ENCODE measurements around the gene DNAJB12.
"Not testable (repeated sequence)": the region's sequence is repeated elsewhere in the genome, so short reads cannot be mapped to it uniquely, and the experiment has no call there.

Gene DNAJB12

DNA sequence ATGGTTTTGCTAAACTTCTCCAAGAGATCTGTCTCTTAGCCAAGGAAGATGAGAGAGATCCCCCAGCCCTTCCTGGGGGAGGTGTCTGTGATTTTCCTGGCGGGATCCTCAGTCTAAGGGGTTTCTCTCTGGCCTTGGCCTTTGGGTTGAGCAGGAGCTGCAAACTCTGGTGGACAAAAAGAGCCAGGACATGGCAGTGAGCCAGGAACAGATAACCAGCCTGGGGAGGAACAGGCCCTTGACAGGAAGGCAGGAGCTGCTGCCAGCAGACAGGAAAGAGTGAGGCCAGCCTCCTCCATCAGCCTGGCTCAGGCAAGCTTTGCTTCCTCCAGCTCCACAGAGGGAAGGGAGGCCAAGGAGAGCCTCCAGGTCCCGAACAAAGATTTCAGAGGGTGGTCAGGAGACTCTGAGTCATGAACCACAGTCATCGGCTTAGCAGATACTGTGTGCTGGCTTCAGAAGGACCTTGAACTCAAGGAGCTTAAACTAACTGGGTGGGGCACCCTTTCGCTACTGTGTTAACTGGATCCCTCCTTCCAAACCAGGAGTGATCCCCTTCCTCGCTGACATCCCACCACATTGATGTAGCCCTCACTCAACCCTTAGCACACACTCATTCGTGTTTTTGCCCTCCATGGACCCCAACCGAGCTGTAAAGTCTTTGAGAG, 46.3 kb downstream of the DNAJB12 start (continued):
- TF ChIP-seq, protein P1, sequence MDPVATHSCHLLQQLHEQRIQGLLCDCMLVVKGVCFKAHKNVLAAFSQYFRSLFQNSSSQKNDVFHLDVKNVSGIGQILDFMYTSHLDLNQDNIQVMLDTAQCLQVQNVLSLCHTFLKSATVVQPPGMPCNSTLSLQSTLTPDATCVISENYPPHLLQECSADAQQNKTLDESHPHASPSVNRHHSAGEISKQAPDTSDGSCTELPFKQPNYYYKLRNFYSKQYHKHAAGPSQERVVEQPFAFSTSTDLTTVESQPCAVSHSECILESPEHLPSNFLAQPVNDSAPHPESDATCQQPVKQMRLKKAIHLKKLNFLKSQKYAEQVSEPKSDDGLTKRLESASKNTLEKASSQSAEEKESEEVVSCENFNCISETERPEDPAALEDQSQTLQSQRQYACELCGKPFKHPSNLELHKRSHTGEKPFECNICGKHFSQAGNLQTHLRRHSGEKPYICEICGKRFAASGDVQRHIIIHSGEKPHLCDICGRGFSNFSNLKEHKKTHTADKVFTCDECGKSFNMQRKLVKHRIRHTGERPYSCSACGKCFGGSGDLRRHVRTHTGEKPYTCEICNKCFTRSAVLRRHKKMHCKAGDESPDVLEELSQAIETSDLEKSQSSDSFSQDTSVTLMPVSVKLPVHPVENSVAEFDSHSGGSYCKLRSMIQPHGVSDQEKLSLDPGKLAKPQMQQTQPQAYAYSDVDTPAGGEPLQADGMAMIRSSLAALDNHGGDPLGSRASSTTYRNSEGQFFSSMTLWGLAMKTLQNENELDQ (tag by site-specific recombination; IDR thresholded peaks at IDR 0.05; ENCODE audit: low read depth), result no peak
- TF ChIP-seq, protein P2, sequence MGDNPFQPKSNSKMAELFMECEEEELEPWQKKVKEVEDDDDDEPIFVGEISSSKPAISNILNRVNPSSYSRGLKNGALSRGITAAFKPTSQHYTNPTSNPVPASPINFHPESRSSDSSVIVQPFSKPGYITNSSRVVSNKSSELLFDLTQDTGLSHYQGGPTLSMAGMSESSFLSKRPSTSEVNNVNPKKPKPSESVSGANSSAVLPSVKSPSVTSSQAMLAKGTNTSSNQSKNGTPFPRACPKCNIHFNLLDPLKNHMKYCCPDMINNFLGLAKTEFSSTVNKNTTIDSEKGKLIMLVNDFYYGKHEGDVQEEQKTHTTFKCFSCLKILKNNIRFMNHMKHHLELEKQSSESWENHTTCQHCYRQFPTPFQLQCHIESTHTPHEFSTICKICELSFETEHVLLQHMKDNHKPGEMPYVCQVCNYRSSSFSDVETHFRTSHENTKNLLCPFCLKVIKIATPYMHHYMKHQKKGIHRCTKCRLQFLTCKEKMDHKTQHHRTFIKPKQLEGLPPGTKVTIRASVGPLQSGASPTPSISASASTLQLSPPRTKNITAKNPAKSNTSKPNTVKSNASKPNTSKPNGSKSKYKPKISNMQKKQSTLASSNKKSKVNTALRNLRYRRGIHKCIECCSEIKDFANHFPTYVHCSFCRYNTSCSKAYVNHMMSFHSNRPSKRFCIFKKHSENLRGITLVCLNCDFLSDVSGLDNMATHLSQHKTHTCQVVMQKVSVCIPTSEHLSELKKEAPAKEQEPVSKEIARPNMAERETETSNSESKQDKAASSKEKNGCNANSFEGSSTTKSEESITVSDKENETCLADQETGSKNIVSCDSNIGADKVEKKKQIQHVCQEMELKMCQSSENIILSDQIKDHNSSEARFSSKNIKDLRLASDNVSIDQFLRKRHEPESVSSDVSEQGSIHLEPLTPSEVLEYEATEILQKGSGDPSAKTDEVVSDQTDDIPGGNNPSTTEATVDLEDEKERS (tag by site-specific recombination; IDR thresholded peaks at IDR 0.05), result peak; percentile 60; the same call in 1 of the 2 replicates
- TF ChIP-seq, protein P3, sequence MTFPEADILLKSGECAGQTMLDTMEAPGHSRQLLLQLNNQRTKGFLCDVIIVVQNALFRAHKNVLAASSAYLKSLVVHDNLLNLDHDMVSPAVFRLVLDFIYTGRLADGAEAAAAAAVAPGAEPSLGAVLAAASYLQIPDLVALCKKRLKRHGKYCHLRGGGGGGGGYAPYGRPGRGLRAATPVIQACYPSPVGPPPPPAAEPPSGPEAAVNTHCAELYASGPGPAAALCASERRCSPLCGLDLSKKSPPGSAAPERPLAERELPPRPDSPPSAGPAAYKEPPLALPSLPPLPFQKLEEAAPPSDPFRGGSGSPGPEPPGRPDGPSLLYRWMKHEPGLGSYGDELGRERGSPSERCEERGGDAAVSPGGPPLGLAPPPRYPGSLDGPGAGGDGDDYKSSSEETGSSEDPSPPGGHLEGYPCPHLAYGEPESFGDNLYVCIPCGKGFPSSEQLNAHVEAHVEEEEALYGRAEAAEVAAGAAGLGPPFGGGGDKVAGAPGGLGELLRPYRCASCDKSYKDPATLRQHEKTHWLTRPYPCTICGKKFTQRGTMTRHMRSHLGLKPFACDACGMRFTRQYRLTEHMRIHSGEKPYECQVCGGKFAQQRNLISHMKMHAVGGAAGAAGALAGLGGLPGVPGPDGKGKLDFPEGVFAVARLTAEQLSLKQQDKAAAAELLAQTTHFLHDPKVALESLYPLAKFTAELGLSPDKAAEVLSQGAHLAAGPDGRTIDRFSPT (tag by site-specific recombination; IDR thresholded peaks at IDR 0.05), result no peak
- TF ChIP-seq ZBTB17 (tag by site-specific recombination; IDR thresholded peaks at IDR 0.05) (peak; percentile 70), ZNF600 (tag by site-specific recombination; IDR thresholded peaks at IDR 0.05) (peak; percentile 84)
- TF ChIP-seq, protein P4, sequence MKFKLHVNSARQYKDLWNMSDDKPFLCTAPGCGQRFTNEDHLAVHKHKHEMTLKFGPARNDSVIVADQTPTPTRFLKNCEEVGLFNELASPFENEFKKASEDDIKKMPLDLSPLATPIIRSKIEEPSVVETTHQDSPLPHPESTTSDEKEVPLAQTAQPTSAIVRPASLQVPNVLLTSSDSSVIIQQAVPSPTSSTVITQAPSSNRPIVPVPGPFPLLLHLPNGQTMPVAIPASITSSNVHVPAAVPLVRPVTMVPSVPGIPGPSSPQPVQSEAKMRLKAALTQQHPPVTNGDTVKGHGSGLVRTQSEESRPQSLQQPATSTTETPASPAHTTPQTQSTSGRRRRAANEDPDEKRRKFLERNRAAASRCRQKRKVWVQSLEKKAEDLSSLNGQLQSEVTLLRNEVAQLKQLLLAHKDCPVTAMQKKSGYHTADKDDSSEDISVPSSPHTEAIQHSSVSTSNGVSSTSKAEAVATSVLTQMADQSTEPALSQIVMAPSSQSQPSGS (tag by site-specific recombination; IDR thresholded peaks at IDR 0.05; ENCODE audit: low read depth), result no peak

DNA sequence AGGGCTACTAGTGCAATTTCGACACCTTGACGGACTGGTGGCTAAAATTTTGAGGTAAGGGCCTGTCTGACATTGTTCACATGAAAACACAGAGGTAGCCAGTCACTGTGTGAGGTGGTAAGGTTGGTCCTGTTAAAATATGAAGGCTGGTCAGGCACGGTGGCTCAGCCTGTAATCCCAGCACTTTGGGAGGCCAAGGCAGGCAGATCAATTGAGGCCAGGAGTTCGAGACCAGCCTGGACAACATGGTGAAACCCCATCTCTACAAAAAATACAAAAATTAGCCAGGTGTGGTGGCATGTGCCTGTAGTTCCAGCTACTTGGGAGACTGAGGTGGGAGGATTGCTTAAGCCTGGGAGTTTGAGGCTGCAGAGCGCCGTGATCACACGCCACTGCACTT, 47.0 kb downstream of the DNAJB12 start:
- H3K9me3 ChIP-seq (ENCODE audit: control insufficient read depth, insufficient read depth, low read depth, low read length); H3K36me3 ChIP-seq (ENCODE audit: control insufficient read depth in 2 of 2, insufficient read depth in 1 of 2, low read length in 2 of 2); H3K4me1 ChIP-seq (ENCODE audit: control insufficient read depth, insufficient read depth, low read length); H3K27ac ChIP-seq (ENCODE audit: extremely low read depth, low read depth, low read length); H3K4me3 ChIP-seq (ENCODE audit: low read depth, low read length); CTCF ChIA-PET: not testable (repeated sequence)
- POLR2A ChIA-PET, result interaction anchor here (1.2 to 2.2 kb wide), 2 partner anchors 32 to 34 kb away, joined by 10 to 13 read pairs; partner anchors contain the start of gene DDIT4

DNA sequence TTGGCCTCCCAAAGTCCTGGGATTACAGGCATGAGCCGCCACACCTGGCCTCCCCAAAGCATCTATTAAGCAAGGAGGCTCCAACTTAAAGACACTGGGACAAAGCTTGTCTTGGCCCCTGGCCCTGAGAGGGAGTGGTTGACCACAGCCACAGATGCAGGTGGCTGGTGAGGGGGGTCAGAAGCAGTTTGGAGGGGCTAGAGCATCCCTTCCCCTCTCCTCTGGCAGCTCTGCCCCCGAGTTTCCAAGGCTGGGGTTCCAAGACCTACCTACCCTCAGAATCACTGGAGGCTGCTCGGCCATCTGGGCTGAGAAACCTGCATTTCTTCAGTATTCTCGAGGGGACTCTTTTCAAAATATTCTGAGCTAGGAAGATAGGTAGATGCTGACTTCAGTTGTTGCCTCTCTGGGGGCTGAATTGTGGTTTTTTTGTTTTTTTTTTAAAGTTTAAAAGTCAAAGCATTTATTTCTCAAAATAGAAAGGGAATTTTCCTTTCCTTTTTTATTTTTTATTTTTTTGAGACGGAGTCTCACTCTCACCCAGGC, 48.4 kb downstream of the DNAJB12 start:
- H3K4me1 ChIP-seq (ENCODE audit: control insufficient read depth, insufficient read depth, low read length), result no peaks in the 10 kb centered on the region
- no peaks in the 10 kb centered on the region for H3K9me3 ChIP-seq (ENCODE audit: control insufficient read depth, insufficient read depth, low read depth, low read length)
- TF ChIP-seq PRDM1 (tag by site-specific recombination; IDR thresholded peaks at IDR 0.05), result peak; percentile 58
- TF ChIP-seq ZNF10 (tag by site-specific recombination; IDR thresholded peaks at IDR 0.05), result no peak
- H3K27ac ChIP-seq (ENCODE audit: extremely low read depth, low read depth, low read length), result no peak overlapping the region
- ChIA-PET CTCF (interaction anchor here (0.7 kb wide), 1 partner anchor 27 kb away, joined by 4 read pairs; no protein-coding TSS in a partner anchor), POLR2A (interaction anchor here (0.7 kb wide), 1 partner anchor 1466 kb away, joined by 7 read pairs; a partner anchor contains a TSS)
- H3K36me3 ChIP-seq (ENCODE audit: control insufficient read depth in 2 of 2, insufficient read depth in 1 of 2, low read length in 2 of 2), result no peaks in the 10 kb centered on the region
- H3K4me3 ChIP-seq (ENCODE audit: low read depth, low read length), result no peak overlapping the region
